ENCODE data around the gene RAD51B. TPM values are rescaled to one million over a fixed set of nuclear protein-coding genes. Genes with fewer than 3 reads are reported as not detected.

RAD51B gene
- total RNA-seq, 4 donors from 2014 or later = 12.6 to 26.4 (median 16.7) TPM

- Histone ChIP-seq H3K4me3 (no peak overlapping the region), H3K27me3 (no peaks in the 10 kb centered on the region), H3K9me3 (no peaks in the 10 kb centered on the region), H3K36me3 (no peaks in the 10 kb centered on the region), H3K4me1 (peaks cover 0 to 52% (median 40%) of the 10 kb centered on the region in 4 donors), H3K27ac (peak overlapping the region in 3 of 4 donors; percentile 78 to 96 (median 90))
- 46 to 49% methylated on average over 9 of the region's 9 CpGs for WGBS, 2 donors
- DNase-seq (ENCODE audit: low spot score in 2 of 2) = peak in 1 of 2 donors; percentile 39
- TF ChIP-seq, protein P1, sequence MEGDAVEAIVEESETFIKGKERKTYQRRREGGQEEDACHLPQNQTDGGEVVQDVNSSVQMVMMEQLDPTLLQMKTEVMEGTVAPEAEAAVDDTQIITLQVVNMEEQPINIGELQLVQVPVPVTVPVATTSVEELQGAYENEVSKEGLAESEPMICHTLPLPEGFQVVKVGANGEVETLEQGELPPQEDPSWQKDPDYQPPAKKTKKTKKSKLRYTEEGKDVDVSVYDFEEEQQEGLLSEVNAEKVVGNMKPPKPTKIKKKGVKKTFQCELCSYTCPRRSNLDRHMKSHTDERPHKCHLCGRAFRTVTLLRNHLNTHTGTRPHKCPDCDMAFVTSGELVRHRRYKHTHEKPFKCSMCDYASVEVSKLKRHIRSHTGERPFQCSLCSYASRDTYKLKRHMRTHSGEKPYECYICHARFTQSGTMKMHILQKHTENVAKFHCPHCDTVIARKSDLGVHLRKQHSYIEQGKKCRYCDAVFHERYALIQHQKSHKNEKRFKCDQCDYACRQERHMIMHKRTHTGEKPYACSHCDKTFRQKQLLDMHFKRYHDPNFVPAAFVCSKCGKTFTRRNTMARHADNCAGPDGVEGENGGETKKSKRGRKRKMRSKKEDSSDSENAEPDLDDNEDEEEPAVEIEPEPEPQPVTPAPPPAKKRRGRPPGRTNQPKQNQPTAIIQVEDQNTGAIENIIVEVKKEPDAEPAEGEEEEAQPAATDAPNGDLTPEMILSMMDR (IDR thresholded peaks at IDR 0.05) = no peak
- peak in 1 of 2 donors; percentile 82 for TF ChIP-seq EP300 (IDR thresholded peaks at IDR 0.05)
Observed at GRCh38 chr14:68680541-68681051, 861.0 kb downstream of the RAD51B start.

DNA sequence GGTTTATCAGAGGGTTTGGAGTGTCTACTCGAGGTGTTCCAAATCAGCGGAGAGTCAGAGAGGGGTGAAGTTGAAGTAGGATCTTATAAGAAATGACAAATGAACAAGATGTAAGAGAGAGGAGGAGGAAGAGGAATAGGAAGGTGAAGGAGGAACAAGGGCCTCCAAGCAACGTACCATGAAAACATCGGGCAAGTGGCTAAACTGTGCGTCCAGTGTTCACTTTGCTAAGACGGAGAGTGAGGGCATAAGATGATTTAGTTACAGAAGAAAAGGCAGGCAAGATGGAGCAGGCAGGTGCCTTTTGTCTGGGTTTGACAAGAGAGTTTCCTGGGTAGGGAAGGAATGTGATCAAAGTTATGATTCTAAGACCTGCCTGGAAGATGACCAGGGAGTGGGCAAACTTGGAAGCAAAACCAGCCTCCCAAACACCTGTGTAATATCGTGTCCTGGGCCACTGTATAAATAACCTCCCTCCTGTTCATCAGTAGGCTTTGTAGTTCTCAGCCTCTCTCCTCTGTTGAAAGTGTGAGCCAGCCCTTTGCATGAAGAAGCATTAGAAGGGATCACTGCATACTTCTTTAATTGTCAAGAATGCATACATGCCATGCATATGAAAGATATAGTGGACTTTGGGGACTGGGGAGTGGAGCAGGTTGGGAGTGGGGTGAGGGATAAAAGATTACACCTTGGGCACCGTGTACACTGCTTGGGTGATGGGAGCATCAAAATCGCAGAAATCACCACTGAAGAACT is 861.9 kb downstream of the RAD51B start:
- Histone ChIP-seq H3K9me3 (no peaks in the 10 kb centered on the region), H3K27me3 (no peaks in the 10 kb centered on the region), H3K27ac (peak overlapping the region in 3 of 4 donors; percentile 78 to 96 (median 90)), H3K4me3 (no peak overlapping the region), H3K36me3 (no peaks in the 10 kb centered on the region), H3K4me1 (peaks cover 0 to 52% (median 42%) of the 10 kb centered on the region in 4 donors)
- no peak for TF ChIP-seq POLR2A (IDR thresholded peaks at IDR 0.05)
- no peak for TF ChIP-seq EP300 (IDR thresholded peaks at IDR 0.05)
- TF ChIP-seq, protein P1 (IDR thresholded peaks at IDR 0.05) = no peak
- no peak for DNase-seq (ENCODE audit: low spot score in 2 of 2)
- WGBS, 2 donors = 87 to 90% methylated on average over 9 of the region's 9 CpGs

DNA sequence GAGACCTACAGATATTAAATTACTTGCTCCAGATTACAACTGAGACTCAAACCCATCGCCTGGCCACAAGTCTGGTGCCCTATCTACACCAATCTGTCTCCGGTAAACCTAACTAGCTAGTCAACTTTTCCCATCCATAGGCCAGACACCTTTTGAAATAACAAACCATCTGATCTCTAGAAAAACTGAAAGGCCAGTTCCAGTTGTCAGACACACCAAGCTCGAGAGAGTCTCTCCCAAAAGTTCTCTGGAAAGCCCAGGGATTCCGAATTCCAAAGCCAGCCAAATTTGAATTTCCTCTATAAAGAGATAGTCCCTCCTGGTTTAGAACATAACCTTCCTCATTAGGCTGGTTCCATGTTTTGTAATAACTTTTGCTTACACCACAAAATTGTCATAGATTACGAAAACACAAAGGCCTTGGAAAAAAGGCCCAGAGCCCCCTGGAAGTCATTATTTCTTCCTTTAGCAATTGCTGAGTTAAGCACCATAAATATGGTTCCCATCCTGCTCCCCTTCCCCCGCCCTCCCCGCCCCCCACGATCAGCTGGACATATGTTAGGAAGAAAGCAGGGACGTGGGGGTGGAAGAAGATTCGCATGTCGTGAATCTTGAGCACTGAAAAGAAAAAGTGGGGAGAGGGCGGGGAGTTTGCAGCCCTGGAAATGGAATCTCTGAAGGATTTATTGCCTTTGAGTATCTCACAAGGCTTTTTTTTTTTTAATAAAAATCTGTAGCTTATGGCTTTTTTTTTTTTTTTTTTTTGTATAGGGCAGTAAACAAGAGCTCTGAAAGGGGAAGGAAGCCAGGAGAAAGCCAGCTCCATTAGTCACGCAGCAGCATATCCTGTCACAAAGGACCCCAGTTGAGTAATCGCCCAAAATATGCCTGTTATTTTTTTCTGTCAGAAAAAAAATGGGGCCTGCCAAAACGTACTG is 862.9 kb downstream of the RAD51B start:
- TF ChIP-seq, protein P1 (IDR thresholded peaks at IDR 0.05) = no peak
- TF ChIP-seq EP300 (IDR thresholded peaks at IDR 0.05) = peak; percentile 41 to 74
- Histone ChIP-seq H3K4me1 (peaks cover 0 to 52% (median 42%) of the 10 kb centered on the region in 4 donors), H3K4me3 (peak overlapping the region in 1 of 4 donors; percentile 1), H3K9me3 (no peaks in the 10 kb centered on the region), H3K27me3 (no peaks in the 10 kb centered on the region), H3K27ac (peak overlapping the region; percentile 54 to 96 (median 84)), H3K36me3 (no peaks in the 10 kb centered on the region)
- peak in 1 of 2 donors; percentile 70 for DNase-seq (ENCODE audit: low spot score in 2 of 2)
- WGBS, 2 donors = 31 to 32% methylated on average over 15 of the region's 15 CpGs

DNA sequence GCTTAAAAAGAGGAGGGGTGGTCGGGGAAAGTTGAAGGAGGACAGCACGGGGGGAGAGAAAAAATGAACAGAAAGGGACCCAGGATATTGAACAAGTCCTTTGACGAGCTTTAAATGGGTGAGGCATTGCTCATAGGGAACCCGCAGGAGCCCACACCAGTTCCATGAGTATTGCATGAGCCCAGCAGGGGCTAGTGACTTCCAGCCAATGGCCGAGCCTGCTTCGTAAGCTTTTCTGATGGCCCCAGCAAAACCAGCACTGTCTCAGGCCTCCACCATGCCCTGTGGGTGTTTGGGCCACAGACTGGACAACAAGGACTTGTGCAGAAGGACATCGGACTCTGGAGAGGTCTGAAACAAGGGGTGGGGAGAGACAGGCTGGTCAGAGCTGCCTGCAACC is 863.7 kb downstream of the RAD51B start:
- Histone ChIP-seq H3K4me1 (peaks cover 0 to 53% (median 42%) of the 10 kb centered on the region in 4 donors), H3K9me3 (no peaks in the 10 kb centered on the region), H3K36me3 (no peaks in the 10 kb centered on the region), H3K4me3 (no peak overlapping the region), H3K27ac (peak overlapping the region; percentile 50 to 96 (median 84)), H3K27me3 (no peaks in the 10 kb centered on the region)
- TF ChIP-seq EP300 (IDR thresholded peaks at IDR 0.05) (no peak), POLR2A (IDR thresholded peaks at IDR 0.05) (no peak)
- TF ChIP-seq, protein P1 (IDR thresholded peaks at IDR 0.05) = no peak
- 54 to 55% methylated on average over 7 of the region's 7 CpGs for WGBS, 2 donors
- DNase-seq (ENCODE audit: low spot score in 2 of 2) = no peak

Measured in tibial nerve (tissue), 4 donors.